Liver (tissue), 3 donors: ENCODE measurements around the gene CMIP.

Source experiments
- EGR1 ChIP-seq, 2 donors: IDR thresholded peaks; 2 replicates each; pipeline ENCODE4 v1.6.1; 2016 to 2018; ENCODE audit warnings: antibody characterized with exemption in 2 of 2, low read depth in 2 of 2
- YY1 ChIP-seq: IDR thresholded peaks from 2 replicates; pipeline ENCODE4 v1.6.1; 2016; ENCODE audit warnings: antibody characterized with exemption, mild to moderate bottlenecking
- TF ChIP-seq, protein P1 (sequence below): IDR thresholded peaks from 2 replicates; pipeline ENCODE4 v1.6.1; 2016; ENCODE audit warnings: antibody characterized with exemption
- TF ChIP-seq, protein P2 (sequence below): IDR thresholded peaks from 2 replicates; pipeline ENCODE4 v1.6.1; 2016; ENCODE audit warnings: antibody characterized with exemption
- TF ChIP-seq, protein P3 (sequence below): fragments of 150-350 bp; IDR thresholded peaks from 2 replicates; pipeline ENCODE4 v1.5.1; 2017; ENCODE audit warnings: improper control_type of control experiment, low read depth, low read length; ENCODE audit not compliant: missing input control
- donor health status: healthy.
- donor health status: healthy.

DNA sequence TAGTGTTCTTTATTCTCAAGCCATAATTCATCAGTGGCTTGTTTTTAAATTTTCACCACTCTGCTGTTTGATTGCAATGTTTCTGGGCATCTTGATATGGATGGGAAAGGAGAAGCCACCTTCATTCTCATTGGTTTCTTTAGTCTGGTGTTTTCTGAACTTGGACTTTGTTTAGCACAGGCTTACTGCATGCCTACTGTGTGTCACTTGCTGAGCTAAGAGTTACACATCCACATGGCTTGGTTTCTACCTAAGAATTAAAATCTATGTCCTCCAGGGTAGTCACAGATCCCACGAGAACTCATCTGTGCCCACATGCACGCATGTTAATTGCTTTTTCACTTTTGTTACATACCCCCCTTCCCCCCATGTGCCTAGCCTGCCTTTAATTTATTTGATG, 4.6 kb downstream of the CMIP start:
- no peak for TF ChIP-seq YY1
- TF ChIP-seq, protein P1, sequence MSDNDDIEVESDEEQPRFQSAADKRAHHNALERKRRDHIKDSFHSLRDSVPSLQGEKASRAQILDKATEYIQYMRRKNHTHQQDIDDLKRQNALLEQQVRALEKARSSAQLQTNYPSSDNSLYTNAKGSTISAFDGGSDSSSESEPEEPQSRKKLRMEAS: no peak
- TF ChIP-seq, protein P2, sequence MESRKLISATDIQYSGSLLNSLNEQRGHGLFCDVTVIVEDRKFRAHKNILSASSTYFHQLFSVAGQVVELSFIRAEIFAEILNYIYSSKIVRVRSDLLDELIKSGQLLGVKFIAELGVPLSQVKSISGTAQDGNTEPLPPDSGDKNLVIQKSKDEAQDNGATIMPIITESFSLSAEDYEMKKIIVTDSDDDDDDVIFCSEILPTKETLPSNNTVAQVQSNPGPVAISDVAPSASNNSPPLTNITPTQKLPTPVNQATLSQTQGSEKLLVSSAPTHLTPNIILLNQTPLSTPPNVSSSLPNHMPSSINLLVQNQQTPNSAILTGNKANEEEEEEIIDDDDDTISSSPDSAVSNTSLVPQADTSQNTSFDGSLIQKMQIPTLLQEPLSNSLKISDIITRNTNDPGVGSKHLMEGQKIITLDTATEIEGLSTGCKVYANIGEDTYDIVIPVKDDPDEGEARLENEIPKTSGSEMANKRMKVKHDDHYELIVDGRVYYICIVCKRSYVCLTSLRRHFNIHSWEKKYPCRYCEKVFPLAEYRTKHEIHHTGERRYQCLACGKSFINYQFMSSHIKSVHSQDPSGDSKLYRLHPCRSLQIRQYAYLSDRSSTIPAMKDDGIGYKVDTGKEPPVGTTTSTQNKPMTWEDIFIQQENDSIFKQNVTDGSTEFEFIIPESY: no peak
- TF ChIP-seq, protein P3, sequence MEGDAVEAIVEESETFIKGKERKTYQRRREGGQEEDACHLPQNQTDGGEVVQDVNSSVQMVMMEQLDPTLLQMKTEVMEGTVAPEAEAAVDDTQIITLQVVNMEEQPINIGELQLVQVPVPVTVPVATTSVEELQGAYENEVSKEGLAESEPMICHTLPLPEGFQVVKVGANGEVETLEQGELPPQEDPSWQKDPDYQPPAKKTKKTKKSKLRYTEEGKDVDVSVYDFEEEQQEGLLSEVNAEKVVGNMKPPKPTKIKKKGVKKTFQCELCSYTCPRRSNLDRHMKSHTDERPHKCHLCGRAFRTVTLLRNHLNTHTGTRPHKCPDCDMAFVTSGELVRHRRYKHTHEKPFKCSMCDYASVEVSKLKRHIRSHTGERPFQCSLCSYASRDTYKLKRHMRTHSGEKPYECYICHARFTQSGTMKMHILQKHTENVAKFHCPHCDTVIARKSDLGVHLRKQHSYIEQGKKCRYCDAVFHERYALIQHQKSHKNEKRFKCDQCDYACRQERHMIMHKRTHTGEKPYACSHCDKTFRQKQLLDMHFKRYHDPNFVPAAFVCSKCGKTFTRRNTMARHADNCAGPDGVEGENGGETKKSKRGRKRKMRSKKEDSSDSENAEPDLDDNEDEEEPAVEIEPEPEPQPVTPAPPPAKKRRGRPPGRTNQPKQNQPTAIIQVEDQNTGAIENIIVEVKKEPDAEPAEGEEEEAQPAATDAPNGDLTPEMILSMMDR: no peak
- TF ChIP-seq EGR1 (IDR thresholded peaks at IDR 0.05; ENCODE audit: low read depth in 2 of 2): no peak
